ENCODE data around the gene EPB41L4B. TPM values are rescaled to one million over a fixed set of nuclear protein-coding genes. Genes with fewer than 3 reads are reported as not detected.

Gene EPB41L4B
- total RNA-seq, 3 donors from 2014 or later: 11.5 to 47.2 (median 16.0) TPM

DNA sequence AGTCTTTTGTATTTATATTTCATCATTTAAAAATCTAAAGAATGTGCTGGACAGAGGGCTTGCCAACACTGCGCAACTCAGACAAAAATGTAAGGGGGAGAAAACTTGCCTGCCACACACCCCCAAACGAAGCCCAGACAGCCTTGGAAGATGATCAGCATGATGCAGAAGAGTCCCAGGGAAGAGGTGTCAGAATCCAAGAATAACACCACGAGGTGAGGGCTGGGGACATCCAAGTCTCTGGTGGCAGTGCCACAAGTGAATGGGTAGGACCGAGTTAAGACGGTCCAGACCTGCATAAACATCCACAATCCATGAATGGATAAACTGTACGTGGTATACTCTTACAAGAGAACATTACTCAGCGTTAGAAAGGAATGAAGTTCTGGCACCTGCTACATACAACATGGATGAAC is 10.4 kb downstream of the EPB41L4B start:
- TF ChIP-seq POLR2AphosphoS5 (IDR thresholded peaks at IDR 0.05) (no peak), POLR2A (IDR thresholded peaks at IDR 0.05) (no peak)
- TF ChIP-seq, protein P1, sequence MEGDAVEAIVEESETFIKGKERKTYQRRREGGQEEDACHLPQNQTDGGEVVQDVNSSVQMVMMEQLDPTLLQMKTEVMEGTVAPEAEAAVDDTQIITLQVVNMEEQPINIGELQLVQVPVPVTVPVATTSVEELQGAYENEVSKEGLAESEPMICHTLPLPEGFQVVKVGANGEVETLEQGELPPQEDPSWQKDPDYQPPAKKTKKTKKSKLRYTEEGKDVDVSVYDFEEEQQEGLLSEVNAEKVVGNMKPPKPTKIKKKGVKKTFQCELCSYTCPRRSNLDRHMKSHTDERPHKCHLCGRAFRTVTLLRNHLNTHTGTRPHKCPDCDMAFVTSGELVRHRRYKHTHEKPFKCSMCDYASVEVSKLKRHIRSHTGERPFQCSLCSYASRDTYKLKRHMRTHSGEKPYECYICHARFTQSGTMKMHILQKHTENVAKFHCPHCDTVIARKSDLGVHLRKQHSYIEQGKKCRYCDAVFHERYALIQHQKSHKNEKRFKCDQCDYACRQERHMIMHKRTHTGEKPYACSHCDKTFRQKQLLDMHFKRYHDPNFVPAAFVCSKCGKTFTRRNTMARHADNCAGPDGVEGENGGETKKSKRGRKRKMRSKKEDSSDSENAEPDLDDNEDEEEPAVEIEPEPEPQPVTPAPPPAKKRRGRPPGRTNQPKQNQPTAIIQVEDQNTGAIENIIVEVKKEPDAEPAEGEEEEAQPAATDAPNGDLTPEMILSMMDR (IDR thresholded peaks at IDR 0.05): no peak
- Histone ChIP-seq H3K4me3 (no peak overlapping the region), H3K9me3 (no peaks in the 10 kb centered on the region), H3K27ac (peak overlapping the region in 1 of 2 donors; percentile 14), H3K4me1 (no peaks in the 10 kb centered on the region), H3K27me3 (no peaks in the 10 kb centered on the region), H3K36me3 (no peaks in the 10 kb centered on the region)
- DNase-seq (ENCODE audit: low spot score in 2 of 2): no peak
- intact Hi-C loops (cut with DNase I; ENCODE audit: low total_unique reads): no loop called here

DNA sequence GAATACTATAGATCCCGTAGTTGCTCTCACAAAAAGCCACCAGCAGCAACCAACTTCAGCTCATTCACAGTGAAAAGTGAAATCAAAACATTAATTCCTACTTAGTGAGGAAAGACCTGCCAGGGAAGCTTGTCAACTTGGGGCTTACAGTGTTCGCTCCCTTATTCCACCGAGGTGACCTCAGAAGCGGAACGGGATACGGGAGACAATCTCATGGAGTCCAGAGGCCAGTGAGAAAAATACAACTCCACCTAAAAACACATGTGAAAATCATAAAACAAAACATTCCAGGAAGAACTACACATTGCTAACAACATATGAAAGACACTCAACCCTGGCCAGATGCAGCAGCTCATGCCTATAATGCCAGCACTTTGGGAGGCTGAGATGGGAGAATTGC is 11.6 kb downstream of the EPB41L4B start:
- TF ChIP-seq, protein P1 (IDR thresholded peaks at IDR 0.05): no peak
- no peak for TF ChIP-seq POLR2A (IDR thresholded peaks at IDR 0.05)
- TF ChIP-seq POLR2AphosphoS5 (IDR thresholded peaks at IDR 0.05): no peak
- intact Hi-C loops (cut with DNase I; ENCODE audit: low total_unique reads): no loop called here
- Histone ChIP-seq H3K27me3 (no peaks in the 10 kb centered on the region), H3K9me3 (no peaks in the 10 kb centered on the region), H3K4me1 (no peaks in the 10 kb centered on the region), H3K36me3 (no peaks in the 10 kb centered on the region), H3K27ac (no peak overlapping the region), H3K4me3 (no peak overlapping the region)
- no peak for DNase-seq (ENCODE audit: low spot score in 2 of 2)

DNA sequence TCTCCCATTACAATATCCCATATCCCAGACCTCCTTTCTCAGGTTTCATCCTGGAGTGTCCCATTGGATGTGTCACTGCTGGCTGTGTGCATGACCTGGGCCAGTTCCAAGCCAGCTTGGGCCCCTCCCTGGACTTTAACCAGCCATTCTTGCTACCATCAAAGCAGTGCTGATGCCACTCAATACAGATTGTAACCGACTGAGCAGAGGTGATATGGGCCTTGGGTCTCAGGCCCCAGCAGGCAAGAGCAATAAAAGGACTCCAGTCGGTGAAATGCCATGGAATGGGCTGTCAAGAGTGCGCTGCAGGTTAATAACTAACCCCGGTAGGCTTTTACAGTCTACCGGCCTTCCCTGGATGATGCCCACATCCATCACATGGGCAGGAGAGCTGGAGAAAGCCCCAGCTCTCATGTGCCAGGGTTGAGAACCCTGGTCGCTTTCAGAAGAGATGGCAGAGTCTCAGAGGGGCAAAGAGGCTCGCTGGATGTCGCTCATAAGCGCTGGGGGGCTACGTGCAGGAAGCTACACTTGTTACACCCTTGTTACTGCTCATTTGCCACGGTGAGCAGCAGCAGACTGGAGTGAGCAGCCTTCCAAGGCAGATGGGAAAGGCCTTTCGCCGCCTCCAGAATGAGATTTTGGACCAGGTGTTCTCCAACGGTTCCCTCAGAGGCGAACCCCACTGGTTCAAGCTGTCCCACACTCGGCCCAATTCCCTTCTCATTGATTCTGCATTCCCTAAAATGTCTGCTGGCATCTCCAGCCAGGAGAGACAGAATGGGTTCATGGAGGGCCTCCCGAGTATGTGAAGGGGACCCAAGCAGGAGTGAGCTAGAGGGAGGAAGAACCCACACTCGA is 13.2 kb downstream of the EPB41L4B start:
- no peak for DNase-seq (ENCODE audit: low spot score in 2 of 2)
- H3K4me3 ChIP-seq: no peak overlapping the region
- TF ChIP-seq, protein P1 (IDR thresholded peaks at IDR 0.05): no peak
- no peaks in the 10 kb centered on the region for H3K9me3 ChIP-seq
- intact Hi-C loops (cut with DNase I; ENCODE audit: low total_unique reads): no loop called here
- no peaks in the 10 kb centered on the region for H3K36me3 ChIP-seq
- no peak overlapping the region for H3K27ac ChIP-seq
- H3K27me3 ChIP-seq: no peaks in the 10 kb centered on the region
- no peaks in the 10 kb centered on the region for H3K4me1 ChIP-seq

DNA sequence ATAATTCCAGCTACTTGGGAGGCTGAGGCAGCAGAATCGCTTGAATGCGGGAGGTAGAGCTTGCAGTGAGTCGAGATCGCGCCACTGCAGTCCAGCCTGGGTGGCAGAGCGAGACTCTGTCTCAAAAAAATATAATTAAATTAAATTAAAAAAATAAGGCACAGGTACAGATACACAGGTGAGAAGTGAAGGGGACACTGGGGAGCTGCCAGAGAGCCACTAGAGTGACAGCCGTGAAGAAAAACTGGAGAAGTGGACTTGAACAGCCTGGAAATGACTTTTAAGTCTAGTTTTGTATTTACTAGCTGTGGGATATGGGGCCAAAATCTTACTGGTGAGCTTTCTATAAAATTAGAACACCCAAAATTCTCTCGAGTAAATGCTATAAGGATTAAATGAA is 15.1 kb downstream of the EPB41L4B start:
- Histone ChIP-seq H3K27me3 (no peaks in the 10 kb centered on the region), H3K4me3 (no peak overlapping the region), H3K27ac (no peak overlapping the region), H3K4me1 (no peaks in the 10 kb centered on the region), H3K9me3 (no peaks in the 10 kb centered on the region), H3K36me3 (no peaks in the 10 kb centered on the region)
- intact Hi-C loops (cut with DNase I; ENCODE audit: low total_unique reads): no loop called here
- no peak for DNase-seq (ENCODE audit: low spot score in 2 of 2)
- TF ChIP-seq POLR2AphosphoS5 (IDR thresholded peaks at IDR 0.05) (no peak), POLR2A (IDR thresholded peaks at IDR 0.05) (no peak)
- TF ChIP-seq, protein P1 (IDR thresholded peaks at IDR 0.05): no peak

DNA sequence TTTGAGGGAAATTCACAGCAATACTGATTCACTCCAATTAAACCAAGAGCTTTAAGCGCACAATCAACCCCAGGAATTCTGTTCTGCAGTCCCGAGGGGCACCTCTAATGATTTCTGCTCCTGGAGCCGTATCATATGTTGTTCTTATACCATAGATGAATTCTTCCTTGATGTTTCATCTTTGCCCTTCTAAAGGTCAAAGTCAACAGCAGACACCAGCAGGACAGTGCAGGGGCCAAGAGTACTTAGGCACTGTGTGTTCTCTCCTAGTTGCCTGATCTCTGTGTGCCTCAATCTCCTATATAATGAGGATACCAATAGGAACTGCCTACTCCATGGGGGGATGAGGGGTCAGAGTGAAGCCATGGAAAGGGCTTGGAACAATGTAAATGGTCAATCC is 16.5 kb downstream of the EPB41L4B start:
- Histone ChIP-seq H3K27me3 (no peaks in the 10 kb centered on the region), H3K36me3 (no peaks in the 10 kb centered on the region), H3K9me3 (no peaks in the 10 kb centered on the region), H3K4me3 (no peak overlapping the region), H3K27ac (no peak overlapping the region), H3K4me1 (no peaks in the 10 kb centered on the region)
- DNase-seq (ENCODE audit: low spot score in 2 of 2): no peak
- intact Hi-C loops (cut with DNase I; ENCODE audit: low total_unique reads): no loop called here
- TF ChIP-seq, protein P1 (IDR thresholded peaks at IDR 0.05): no peak
- TF ChIP-seq POLR2A (IDR thresholded peaks at IDR 0.05): no peak
- TF ChIP-seq POLR2AphosphoS5 (IDR thresholded peaks at IDR 0.05): no peak

All from breast epithelium (tissue), 4 donors.